Iris pigment epithelial cell (primary cell): ENCODE results near the gene SPTLC3.

Experiments used
- DNase-seq: peaks from one replicate; pipeline ENCODE4 v3.0.0-alpha.2; 2011; ENCODE audit warnings: low read depth

The SPTLC3 gene

GRCh38 chr20:13186043-13186774 is 177.4 kb downstream of the SPTLC3 start:
- no peak for DNase-seq

- DNase-seq, result no peak
These were observed 179.1 kb downstream of the SPTLC3 start for GRCh38 chr20:13187899-13188298.

- DNase-seq, result no peak
These were observed 190.5 kb downstream of the SPTLC3 start for GRCh38 chr20:13199279-13199678.

GRCh38 chr20:13200767-13201500 is 192.2 kb downstream of the SPTLC3 start:
- no peak for DNase-seq

GRCh38 chr20:13202565-13202964 is 193.8 kb downstream of the SPTLC3 start:
- DNase-seq, result no peak

- no peak for DNase-seq
These were observed 196.7 kb downstream of the SPTLC3 start for GRCh38 chr20:13205425-13205824.

- DNase-seq, result no peak
These were observed 197.2 kb downstream of the SPTLC3 start for GRCh38 chr20:13205848-13206434.

GRCh38 chr20:13207016-13207415 is 198.2 kb downstream of the SPTLC3 start:
- no peak for DNase-seq

GRCh38 chr20:13211956-13212618 is 203.3 kb downstream of the SPTLC3 start:
- DNase-seq, result no peak

GRCh38 chr20:13212750-13213149 is 204.0 kb downstream of the SPTLC3 start:
- peak; percentile 14 for DNase-seq

GRCh38 chr20:13213335-13213734 is 204.6 kb downstream of the SPTLC3 start:
- DNase-seq, result no peak

- DNase-seq, result no peak
These were observed 207.8 kb downstream of the SPTLC3 start for GRCh38 chr20:13216533-13216932.
